Prostate gland (tissue), 2 donors: ENCODE measurements around the gene RBM20.

Source experiments
- POLR2A ChIP-seq: fragments of 450-650 bp; IDR thresholded peaks from one replicate; pipeline ENCODE4 v1.6.1; 2016; ENCODE audit warnings: antibody characterized with exemption, mild to moderate bottlenecking
- POLR2AphosphoS5 ChIP-seq: sonication (generic); formaldehyde crosslinking; IDR thresholded peaks from one replicate; pipeline ENCODE4 v1.6.1; 2017; ENCODE audit warnings: antibody characterized with exemption
- TF ChIP-seq, protein P1 (sequence below), 4 experiments: fragments of 200-600 bp in 2 of 4; fragments of 450-650 bp in 2 of 4; sonication (generic) in 2 of 4; IDR thresholded peaks; 1 replicate in 3 of 4; 2 replicates in 1 of 4; pipeline ENCODE4 v1.5.1; 2016 to 2019; ENCODE audit warnings: antibody characterized with exemption in 4 of 4, mild to moderate bottlenecking in 2 of 4, moderate library complexity in 2 of 4

DNA sequence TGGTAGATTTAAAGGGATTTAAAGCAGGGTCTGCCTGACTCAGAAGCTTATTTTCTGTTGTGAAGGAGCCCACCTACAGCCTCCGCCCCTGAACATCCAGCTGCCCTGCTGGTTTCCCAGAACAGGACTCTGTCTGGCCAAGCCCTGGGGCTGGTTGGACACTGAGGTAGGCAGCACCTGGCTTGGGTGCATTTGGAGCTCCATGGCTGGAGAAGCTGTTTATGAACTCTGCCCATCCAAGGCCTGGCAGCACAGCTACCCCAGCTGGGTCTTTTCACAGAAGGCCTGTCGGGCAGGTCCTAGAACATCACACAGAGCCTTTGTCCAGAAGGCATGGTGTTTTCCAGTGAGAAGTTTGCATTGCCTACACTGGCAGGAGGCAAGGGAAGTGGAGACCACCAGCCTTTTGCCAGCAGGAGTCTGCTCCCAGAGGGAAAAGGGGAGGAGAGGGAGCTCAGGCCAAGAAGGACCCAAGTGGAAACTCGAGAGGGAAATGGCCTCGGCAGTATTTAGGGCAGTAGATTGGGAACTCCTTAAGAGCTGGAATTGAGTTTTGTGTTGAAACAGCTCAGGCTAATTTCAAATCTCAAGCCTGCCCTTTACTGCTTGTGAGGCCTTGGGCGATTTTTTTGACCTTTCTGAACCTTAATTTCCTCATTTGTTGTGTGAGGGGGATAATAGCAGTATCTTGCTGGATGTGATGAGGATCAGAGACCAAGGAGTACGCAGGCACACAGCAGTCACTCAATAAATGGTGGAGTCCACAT, 215.3 kb downstream of the RBM20 start:
- TF ChIP-seq, protein P1, sequence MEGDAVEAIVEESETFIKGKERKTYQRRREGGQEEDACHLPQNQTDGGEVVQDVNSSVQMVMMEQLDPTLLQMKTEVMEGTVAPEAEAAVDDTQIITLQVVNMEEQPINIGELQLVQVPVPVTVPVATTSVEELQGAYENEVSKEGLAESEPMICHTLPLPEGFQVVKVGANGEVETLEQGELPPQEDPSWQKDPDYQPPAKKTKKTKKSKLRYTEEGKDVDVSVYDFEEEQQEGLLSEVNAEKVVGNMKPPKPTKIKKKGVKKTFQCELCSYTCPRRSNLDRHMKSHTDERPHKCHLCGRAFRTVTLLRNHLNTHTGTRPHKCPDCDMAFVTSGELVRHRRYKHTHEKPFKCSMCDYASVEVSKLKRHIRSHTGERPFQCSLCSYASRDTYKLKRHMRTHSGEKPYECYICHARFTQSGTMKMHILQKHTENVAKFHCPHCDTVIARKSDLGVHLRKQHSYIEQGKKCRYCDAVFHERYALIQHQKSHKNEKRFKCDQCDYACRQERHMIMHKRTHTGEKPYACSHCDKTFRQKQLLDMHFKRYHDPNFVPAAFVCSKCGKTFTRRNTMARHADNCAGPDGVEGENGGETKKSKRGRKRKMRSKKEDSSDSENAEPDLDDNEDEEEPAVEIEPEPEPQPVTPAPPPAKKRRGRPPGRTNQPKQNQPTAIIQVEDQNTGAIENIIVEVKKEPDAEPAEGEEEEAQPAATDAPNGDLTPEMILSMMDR (IDR thresholded peaks at IDR 0.05), result no peak
- TF ChIP-seq POLR2AphosphoS5, result no peak
- TF ChIP-seq POLR2A, result no peak
